CD4-positive, alpha-beta T cell treated with Interleukin-4 for 4 hours (primary cell): Measurements from ENCODE around the gene MEF2C.

ENCODE experiments used
- DNase-seq: peaks from one replicate; pipeline ENCODE4 v3.0.0-alpha.2; 2020

Gene MEF2C

DNA sequence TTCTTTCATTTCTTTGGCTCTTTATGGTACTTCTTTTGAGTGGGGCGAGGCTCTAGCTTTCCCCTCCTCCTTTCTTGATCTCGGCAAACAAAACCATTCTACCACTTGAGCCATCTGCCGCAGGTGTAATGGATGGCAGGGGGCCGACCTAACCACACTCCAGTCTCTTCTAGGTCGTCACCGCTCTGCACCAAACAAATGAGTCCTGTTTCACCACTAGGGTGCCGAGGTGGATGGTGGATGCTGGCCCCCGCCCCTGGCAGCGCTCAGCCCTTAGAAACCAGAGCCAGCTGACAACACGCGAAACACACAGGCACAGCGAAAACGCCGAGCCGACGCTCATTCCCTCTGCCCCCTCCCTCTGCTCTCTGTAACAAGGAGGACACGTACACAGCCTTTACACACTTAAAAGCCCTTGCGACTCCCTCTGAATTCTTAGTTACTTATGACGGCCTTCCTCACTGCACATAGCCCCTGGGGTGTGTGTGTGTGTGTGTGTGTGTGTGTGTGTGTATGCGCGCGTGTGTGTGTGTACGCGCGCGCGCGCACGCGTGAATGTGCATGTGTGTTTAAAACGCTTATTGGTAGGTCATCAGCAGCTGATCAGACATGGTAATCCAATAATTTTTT, 199.4 kb downstream of the MEF2C start:
- no peak for DNase-seq

DNA sequence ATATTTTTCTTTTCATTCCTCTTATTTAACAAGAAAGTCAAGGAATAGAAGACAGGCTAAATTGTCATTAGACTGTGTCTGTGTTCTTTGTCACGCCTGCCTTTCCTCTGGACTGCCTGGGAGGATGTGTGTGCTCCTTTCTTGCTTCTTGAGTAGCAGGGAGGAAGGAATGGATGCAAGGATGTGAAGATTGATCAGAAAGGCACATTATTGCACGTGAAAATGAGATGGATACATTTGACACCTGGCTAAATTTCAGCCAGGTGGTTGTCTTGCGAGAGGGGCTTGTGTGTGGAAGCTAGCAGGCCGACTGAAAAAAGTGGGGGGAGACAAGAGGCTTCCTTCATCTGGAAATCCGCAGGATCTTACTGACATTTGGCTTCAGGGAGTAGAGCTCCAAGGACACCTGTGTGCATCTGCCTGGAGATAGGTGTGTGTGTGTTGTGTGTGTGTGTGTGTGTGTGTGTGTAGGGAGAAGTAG, 200.1 kb downstream of the MEF2C start:
- DNase-seq = no peak

DNA sequence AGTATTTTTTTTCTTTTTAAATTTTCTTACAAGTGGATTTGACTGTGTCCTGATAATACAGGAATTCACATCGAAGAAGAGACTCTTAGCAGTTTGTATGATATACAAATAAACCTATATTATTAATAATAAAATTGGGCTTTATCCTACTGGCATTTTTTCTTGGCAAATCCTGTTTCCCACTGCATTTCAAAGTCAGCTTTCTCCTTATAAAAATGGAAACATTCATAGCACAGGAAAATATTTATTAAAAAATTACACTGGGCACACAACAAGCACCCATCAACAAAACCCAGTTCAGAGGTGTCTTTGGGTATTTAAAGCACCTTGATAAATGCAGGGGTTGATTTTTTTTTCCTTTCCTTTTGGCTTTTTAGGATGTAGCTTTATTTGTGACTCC, 200.9 kb downstream of the MEF2C start:
- no peak for DNase-seq

DNA sequence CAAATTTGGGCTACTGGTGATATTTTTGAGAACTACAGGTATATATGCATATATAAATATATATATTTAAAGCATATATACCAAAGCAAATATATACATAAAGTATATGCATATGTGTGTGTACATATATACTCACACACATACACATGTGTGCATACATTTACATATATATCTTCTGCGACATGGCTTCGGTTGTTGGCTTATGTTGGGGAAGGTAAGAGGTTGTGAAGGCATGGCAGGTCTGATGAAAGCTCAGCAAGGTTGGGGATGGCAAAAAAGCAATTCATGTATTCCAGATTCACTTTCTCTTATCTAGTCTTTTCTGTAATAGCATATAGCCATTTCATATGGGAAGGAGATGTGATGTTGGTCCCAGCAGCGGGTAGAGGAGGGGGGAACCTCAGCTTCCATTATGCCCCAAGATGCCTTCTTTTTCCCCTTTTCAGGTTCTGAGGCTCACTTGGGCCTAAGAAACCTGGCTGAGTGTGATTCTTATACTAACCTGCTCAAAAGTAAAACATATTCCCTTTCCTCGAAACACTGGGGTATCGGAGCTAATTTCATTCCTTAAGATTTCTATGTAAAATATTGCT, 201.7 kb downstream of the MEF2C start:
- DNase-seq = no peak

DNA sequence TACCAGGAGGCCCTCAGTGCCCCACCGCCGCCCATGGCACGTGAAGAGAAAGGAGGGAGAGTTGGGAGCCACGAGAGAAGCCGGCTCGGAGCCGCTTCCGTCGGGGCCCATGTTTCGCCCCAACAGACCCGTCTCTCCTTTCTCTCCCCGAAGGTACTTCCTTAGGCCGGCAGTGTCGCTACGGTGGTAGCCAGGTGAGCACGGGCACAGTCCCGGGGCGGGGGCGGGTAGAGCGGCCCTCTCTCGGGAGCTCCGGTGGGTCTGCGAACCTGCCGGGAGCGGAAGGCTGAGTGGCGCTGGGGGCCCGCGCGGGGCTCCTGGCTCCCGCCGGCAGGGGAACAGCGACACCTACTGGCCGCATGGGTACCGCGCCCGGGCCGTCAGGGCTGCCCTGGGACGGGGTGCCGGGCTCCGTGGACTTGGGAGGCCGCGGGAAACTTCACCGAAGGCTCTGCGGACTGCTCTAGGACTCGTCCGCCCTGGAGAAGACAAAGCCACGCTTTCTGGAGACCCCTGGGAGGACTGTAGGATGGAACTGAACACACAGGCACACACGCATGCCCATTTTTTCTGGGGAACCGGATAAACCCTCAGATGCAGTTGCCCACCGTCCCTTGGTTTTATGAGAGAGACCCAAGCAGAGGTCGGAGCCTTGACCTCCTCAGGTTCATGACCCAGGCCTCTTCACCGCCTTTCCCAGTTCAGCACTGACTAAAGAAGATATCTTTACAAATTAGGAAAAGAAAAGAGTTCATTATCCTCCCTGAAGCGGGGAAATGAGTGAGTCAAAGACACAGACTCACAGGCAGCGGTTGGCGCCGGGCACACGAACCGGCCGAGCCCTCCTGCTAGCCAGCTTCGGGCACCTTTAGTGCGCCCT, 202.5 kb downstream of the MEF2C start:
- peak; percentile 58 for DNase-seq

DNA sequence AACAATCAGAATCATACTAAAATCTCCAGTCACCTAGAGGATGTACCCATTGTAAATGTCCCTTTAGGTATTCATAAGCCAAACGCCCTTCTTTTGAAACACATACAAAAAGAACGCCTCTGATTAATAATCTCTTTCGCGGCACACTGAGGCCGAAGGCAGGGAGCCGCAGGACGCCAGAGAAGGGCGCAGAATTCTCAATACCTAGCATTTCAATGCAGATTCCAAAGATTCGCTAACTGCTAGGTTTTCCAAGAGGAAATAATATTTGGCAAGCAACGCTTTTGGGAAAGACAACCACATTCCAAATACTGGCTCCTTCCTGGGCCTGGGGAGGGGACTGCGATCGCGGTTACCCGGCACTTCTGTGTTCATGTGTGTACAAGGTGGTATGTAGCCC, 203.3 kb downstream of the MEF2C start:
- no peak for DNase-seq

DNA sequence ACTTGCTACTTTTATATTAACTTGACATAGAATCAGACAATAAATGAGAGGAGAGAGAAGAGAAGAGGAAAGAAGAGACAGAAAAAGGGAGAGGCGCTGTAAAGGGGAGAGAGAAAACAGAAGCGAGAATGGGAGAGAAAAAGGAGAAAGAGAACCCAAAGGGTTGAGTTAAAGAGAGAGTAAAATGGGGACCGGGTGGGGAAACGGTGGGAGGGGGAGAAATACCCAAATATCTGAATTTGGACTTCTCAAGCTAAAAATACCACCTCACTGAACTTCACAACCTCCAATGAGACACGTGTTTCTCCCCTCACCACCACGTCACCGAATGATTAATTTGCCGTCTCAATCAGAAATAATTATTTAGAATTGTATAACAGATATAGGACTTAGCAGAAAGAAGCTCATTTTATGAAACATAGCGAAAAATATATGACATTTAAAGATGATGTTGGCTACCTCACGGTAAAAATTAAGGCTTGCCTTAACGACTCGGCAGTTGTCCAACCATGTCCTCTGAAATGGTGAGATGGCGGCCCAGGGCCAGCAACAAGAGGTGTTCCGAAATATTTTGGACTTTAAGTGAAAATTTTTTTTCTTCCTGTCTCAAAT, 204.1 kb downstream of the MEF2C start:
- no peak for DNase-seq

DNA sequence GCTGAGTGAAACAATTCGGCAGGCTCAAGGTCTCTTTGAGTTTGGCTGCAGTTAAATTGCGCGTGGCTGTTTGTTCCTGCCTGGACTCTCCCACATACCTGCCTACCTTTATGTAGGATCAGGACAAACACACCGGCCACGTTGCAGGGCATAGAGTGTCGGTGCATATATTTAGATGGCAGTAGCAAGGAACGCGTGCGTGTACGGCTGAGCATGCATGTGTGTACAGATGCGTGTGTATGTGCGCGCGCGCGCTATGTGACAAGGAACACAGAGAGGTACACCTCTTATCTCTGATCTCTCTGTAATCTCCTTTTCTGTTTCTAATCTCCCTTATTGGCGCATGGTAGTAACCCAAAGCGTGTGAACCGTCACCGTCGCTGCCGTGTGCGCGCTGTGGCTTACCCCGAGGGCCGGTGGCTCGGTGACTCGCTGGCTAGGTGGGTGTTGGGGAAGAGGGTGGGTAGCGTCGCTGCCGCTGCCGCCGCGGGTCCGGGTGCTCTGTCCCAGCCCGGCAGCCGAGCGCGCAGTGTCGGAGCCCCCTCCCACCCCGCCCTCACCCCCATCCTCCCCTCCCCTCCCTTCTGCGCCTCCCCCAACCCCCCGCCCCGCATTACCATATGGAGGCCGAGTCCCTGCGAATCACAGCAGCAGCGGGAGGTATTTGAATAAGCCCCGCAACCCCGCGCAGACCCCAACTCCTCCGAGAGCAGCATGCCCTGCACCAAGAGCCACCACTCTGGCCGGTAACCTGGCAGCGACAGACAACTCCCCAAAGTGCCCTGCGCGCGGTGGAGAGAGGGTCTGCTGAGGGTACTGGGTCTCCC, 204.8 kb downstream of the MEF2C start:
- DNase-seq = no peak

DNA sequence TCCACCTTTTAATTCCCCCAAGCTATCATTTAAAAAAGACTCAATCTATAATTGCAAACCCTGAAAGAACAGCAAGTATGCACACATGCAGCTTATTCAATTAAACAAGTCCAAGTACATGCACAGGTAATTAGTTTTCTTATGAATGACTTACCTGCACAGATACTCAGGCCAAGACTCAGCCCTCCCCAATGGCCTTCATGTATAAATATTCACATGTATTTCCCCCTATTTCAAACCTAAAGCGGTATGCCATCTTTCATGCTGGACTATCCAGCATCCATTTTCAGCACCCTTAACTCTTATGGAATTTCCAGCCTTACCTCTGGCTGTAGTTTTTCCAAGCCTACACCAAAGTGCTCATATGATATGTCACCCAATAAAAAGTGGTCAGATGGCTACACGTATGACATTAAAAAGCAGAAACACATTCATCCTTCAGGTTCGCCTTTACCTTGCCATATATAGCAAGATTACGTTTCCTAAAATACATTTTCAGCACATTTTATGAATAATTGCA, 205.5 kb downstream of the MEF2C start:
- no peak for DNase-seq

DNA sequence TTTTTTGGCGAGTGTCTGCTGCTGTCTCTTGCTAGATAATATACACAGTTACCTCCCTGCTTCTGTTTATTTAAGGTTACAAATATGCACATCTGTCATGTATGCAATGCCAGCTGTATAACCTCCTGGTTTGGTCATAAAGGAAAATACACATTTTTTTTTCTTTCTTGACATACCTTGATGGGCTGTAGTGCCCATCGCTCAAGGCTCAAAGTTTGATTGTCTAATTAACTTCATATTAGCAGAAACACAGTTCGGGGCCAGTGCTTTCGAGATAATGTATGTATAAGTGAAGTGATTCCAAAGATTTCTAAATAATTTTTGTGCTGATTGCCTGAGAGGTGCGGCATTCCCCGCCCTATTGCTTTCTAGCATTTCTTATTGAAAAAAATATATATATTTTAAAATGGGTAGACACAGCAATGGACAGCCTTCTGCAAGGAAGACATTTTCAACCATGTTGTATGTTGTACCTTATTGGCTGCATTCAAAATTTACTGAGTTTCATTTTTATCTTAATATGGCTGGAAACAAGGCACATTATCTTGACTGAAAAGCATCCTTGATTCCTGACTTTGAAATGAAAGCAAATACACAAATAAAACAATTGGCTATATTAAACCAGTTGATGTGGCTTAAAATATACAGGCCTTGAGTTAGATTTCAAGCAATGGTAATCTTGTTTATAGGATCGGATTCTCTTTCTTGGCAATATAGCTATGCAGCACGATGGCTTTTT, 206.2 kb downstream of the MEF2C start:
- DNase-seq = no peak

DNA sequence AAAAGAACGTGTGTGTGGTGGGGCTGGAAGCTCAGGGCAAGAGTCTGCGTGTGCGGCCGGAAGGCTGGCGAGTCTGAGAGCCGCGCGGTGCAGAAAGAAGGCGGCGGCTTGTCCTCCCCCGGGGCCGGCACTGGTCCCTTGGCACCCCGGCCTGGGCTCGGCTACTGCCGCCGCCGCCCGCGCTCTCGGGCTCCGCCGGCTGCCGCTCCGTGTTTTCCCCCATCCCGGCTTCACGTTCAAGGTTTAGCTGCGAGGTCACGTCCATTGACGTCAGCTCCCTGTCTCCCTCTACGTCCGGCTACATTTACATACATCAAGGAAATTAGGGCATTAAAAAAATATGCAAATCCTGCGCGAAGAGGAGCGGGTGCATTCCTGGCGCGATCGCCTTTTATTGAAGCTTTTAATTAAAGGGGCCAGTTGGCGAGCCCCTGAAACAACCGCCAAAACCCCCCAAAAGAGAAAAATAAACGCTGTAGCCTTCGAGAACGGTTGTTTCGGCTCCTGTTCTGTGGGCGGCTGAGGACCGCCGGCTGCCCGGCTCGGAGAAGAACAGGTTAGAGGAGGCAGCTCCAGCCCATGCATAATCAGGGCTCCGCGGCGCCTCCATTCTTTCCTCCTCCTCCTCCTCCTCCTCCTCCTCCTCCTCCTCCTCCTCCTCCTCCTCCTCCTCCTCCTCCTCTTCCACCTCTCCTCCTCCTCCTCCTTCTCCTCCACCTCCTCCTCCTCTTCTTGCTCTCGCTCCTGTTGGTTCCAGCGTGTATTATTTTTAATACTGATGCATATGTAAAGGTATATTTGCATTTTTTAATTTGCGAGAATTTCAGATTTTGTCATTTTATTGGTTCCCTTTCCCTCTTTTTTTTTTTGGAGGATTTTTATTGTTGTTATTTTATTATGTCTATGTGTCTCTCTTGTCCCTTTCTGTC, 207.0 kb downstream of the MEF2C start:
- no peak for DNase-seq

DNA sequence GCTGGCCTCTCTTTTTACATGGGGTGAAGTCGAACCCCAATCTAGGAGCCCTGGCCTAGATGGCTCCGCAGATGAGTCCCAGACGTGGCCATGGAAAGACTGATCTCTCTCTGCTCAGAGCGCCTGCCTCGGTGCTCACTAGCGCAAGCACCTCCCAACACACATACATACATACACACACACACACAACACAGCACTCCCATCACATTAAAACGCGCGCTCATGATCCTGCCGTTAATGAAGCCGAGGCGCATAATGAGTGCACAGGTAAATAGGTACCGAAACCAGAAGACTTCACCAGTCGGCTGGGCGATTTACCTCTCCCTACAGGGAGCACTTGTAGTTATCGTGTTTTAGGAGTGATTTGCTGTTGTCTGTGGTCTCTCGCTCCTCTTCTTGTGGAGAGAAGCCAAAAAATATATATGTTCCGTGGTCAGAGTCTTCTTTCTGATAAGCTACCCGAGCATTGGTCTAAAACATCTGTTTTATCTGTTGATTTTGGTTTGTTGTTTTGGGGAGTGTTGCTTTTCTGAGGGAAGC, 207.7 kb downstream of the MEF2C start:
- no peak for DNase-seq

DNA sequence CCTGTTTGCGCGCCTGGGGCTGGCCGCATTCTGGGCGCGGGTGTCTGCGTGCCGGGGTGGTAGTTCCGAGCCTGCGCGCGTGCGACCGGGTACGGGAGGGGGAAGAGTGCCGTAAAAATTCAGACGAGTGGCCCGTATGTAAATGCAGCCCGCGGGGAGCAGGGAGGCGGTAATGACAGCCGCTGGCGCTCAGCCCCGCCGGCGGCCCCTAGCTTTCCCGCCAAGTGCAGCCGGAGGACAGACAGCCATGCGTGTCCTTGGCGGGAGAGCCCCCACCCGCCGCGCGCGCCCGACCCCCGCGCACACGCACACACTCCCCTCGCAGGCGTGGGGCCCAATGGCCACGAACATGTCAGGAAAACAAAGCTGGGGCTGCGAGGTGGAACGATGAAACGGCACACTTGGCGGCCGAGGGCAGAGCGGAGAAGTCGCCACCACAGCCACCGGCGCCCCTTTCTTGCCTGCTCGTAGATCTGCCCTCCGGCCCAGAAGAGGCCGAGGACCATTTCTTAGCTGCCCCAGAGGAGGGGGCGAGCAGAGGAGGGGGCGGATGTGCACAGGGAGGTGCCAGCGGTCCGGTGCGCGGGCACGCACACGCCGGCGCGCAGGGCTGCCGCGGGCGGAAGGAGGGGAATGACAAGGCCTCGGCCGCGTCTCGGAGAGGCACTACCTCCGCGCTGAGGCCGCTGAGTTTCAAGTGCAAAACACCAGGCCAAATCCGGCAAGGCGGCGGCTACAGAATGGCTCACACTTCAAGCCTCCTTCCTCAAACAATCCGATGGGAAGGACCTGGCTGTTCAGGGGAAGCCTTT, 208.4 kb downstream of the MEF2C start:
- DNase-seq = no peak

DNA sequence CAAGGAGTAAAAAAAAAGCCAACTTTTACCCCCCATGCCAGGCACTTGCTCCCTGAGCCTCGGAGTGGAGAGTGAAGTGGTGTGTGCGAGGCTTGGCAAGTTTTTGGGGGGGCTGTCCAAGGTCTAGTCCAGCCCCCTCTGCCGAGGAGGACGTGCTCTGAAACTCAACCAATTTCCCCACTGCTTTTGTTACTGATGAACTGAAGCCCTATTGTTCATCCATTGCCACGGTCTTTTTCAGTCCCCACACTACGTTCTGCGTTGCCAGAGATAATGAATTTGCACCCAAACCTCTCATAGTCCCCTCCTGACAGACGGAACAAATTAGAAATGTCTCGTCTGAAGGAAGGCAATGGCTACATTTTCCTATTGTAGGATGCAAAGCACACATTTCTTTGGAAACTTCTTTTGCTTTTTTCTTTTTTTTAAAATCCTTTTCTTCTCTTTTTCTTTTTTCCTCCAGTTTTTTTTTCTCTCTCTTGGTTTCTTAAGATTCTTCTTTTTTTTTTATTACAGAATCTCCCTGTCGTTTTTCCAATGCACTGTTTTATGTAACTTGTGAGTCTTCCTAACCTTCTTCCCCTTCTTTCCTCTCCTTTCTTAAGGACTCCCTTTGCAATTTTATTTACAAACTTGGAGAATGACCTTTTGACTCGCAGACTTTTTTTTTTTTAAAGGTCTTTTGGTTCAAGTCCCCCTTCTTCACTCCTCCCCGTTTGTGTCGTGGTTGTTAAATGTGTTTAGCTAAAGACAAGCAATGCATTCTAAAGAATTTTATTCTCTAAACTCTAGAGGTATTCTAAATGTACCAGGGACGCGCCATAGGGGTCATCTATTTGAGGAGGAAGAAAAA, 209.5 kb downstream of the MEF2C start:
- no peak for DNase-seq

DNA sequence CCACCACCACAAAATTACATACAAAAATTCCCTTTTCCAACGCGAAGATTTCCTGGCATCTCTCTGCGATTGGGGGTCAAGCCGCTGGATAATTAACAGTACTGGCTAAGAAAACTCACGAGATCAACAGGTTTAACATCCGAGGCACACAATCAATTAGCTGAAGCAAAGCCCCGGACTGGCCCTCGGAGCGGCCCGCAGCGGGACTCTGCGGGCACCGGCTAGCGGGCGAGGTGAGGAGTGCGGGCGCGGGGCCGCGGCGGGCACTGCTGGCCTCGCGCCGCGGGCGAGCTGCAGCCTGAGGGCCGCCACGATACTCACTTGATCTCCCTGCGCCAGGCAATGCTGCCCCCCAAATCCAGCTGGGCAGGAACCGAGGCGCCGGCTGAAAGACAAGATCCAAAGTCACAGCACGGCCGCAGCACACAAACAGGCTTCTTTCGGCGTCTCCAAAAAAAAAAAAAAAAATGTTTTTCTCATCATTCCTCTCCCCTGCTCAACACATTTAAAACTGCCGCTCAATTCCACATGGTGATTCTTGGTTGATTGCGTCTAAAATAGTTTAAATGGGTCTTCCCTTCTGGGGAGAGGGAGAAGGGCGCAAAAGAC, 210.2 kb downstream of the MEF2C start:
- DNase-seq = no peak

DNA sequence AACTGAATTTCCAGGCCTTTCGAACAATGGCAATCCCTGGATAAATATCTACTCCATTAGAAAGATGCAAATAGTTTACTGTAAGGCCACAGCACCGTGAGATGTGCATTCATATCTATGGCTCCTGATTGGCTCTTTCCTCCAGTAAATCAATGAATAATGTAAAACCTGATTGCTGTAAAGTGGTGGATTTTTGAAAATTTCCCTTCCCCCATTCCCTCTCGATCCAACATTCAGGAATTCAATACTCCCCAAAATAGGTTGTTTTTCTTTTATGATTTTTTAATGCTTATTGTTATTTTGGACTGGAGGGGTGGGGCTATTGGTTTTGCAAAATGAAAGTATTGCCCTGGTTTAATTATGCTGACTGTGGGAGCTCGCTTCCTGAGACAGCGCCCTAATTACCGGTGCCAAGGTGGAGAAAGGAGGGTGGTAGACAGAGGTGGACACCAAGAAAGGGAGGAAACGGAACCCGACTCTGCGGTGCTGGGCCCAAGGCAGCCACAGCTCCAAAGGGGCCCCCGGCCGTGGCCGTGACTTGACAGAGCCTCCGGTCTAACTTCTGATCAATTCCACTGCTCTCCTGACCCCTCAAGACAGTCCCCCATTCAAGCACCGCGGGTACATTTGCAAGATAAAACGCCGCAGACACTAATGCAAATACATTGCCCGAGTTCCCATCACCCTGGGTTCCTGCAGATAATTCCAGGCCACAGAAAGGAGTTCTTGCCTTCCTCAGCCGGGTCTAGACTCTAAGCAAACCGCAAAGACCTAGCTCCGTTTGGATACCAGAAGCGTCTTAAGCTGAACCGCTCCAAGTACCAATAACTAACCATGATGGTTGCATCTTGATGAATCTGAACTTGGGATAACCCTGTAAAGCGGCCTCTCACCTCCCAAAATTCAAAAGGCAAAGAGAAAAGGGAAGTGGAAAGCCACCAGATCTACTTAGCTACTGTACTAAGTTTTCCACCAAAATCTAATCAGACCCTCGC, 211.2 kb downstream of the MEF2C start:
- no peak for DNase-seq

DNA sequence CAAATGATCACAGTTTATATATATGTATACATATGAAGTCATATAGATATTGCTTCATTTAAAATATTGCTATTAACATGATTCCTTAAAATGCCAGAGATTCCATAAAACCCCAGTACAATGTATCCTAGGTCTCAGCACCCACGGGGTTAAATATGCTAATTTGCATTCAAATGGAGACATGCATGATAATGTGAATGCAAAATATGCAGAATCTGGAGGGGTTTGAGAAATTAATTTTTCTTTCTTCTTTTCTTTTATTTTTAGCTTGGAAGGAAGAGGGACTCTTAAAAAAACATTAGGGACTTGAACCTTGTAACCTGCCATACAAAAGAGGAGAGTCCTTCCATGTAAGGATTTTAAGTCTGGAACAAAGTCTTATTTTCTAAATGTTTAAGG, 211.9 kb downstream of the MEF2C start:
- DNase-seq = no peak
